Rectal smooth muscle tissue (tissue), 1 donor: ENCODE measurements around the gene SSPN.
"Not testable (repeated sequence)": the region's sequence is repeated elsewhere in the genome, so short reads cannot be mapped to it uniquely, and the experiment has no call there.

Experiments used
- H3K27ac ChIP-seq: one replicate; pipeline ENCODE4 v1.7.0; 2013; ENCODE audit warnings: low read depth, low read length, inconsistent platforms
- H3K27me3 ChIP-seq: one replicate; pipeline ENCODE4 v1.7.0; 2013; ENCODE audit warnings: low read length; ENCODE audit not compliant: control insufficient read depth, insufficient read depth
- H3K36me3 ChIP-seq: one replicate; pipeline ENCODE4 v1.7.0; 2013; ENCODE audit warnings: low read length; ENCODE audit not compliant: control insufficient read depth, insufficient read depth
- H3K4me1 ChIP-seq: one replicate; pipeline ENCODE4 v1.7.0; 2013; ENCODE audit warnings: low read length; ENCODE audit not compliant: control insufficient read depth, insufficient read depth
- H3K4me3 ChIP-seq: one replicate; pipeline ENCODE4 v1.7.0; 2013; ENCODE audit warnings: low read length
- H3K9ac ChIP-seq: one replicate; pipeline ENCODE4 v1.7.0; 2013; ENCODE audit warnings: low read length

Gene SSPN

DNA sequence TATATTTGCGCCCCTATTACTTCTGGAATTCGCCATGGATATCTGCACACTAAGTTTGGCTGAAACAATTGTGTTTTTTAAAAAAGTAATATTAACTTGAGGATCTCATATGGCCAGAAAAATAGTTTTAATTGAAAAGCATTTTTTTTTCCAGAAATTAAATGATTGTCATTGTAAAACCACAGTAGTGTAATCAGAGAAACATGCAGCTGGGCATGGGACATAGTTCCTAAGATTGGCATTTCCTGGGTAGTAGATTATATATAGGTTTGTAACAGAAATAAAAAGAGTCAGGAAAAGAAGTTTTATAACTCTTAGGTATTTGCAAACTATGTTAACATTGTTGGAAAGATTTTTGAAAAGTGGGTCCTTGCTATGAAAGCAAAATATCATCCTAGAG is 17.6 kb downstream of the SSPN start:
- Histone ChIP-seq H3K36me3 (no peaks in the 10 kb centered on the region), H3K4me1 (no peaks in the 10 kb centered on the region), H3K27me3 (no peaks in the 10 kb centered on the region), H3K9ac (no peak overlapping the region), H3K4me3 (no peak overlapping the region), H3K27ac (no peak overlapping the region)

GRCh38 chr12:26214121-26214520 is 18.7 kb downstream of the SSPN start:
- Histone ChIP-seq H3K27me3 (no peaks in the 10 kb centered on the region), H3K27ac (no peak overlapping the region), H3K4me1 (no peaks in the 10 kb centered on the region), H3K36me3 (no peaks in the 10 kb centered on the region), H3K9ac (no peak overlapping the region), H3K4me3 (no peak overlapping the region)

GRCh38 chr12:26219736-26220135 is 24.4 kb downstream of the SSPN start:
- no peak overlapping the region for H3K4me3 ChIP-seq
- no peaks in the 10 kb centered on the region for H3K4me1 ChIP-seq
- H3K36me3 ChIP-seq: no peaks in the 10 kb centered on the region
- no peaks in the 10 kb centered on the region for H3K27me3 ChIP-seq
- H3K9ac ChIP-seq: no peak overlapping the region
- no peak overlapping the region for H3K27ac ChIP-seq

- H3K9ac ChIP-seq: no peak overlapping the region
- no peaks in the 10 kb centered on the region for H3K27me3 ChIP-seq
- H3K27ac ChIP-seq: no peak overlapping the region
- H3K4me3 ChIP-seq: no peak overlapping the region
- H3K36me3 ChIP-seq: no peaks in the 10 kb centered on the region
- H3K4me1 ChIP-seq: no peaks in the 10 kb centered on the region
Measured at GRCh38 chr12:26224657-26225056, 29.3 kb downstream of the SSPN start.

DNA sequence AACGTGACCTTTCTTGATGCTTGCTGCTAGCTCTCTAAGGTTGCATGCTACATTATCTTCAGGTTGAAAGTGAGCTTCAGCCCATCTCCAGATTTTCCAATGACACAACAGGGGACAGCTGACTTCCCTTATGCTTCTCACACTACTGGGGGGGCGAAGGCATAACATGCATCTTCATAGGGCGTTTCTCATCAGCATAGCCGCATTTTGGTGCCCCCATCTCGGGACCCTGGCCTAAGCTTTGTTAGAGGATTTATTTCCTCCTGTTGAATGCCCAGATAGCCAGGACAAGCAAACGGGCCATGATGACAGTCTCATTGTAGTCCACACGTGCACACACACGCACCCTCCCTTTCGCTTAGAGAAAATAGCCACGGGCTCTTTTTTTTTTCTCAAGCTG is 30.7 kb downstream of the SSPN start:
- no peaks in the 10 kb centered on the region for H3K4me1 ChIP-seq
- H3K27me3 ChIP-seq: no peaks in the 10 kb centered on the region
- peak overlapping the region; percentile 79 for H3K27ac ChIP-seq
- H3K36me3 ChIP-seq: no peaks in the 10 kb centered on the region
- H3K4me3 ChIP-seq: peak overlapping the region; percentile 62
- H3K9ac ChIP-seq: no peak overlapping the region

DNA sequence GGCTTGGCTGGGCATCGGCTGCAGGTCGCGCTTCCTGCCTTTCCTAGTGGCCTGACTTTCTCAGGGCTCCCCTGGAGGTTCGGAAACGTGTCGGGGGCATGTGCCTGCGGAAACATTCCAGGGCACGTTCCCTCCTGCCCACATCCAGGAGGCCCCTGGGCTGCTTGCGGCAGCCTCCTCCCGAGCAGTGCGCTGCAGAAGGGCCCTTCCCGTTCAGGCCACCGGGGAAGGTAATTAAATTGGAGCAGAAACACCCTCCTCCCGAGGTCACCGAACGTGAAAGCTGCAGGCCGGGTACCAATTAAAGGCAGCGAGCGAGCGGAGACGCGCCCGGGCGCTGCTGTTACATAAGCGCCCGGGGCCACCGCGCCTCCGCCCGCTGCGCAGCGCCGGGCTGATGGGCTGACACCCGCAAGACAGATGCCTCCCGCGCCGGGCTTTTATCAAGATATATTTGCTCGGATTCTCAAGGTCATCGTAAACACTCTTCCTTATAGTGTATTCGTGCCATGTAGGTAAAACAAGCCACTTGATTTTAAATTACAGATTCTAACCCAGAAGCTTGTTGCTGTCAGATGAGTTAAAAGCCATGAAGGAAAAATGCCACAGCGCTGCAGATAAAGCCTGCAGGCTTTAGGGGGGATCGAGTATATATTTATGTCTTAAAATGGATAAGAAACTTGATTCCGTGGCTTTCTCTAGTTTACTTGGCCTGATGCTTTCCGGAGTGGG is 31.4 kb downstream of the SSPN start:
- Histone ChIP-seq H3K9ac (no peak overlapping the region), H3K4me3 (peak overlapping the region; percentile 62), H3K27ac (peak overlapping the region; percentile 79)

GRCh38 chr12:26227361-26227745 is 32.0 kb downstream of the SSPN start:
- H3K4me1 ChIP-seq: no peaks in the 10 kb centered on the region
- H3K36me3 ChIP-seq: no peaks in the 10 kb centered on the region
- peak overlapping the region; percentile 62 for H3K4me3 ChIP-seq
- peak overlapping the region; percentile 79 for H3K27ac ChIP-seq
- H3K9ac ChIP-seq: no peak overlapping the region
- H3K27me3 ChIP-seq: no peaks in the 10 kb centered on the region

More for the DNA sequence above, 31.4 kb downstream of the SSPN start:
- Histone ChIP-seq H3K4me1 (no peaks in the 10 kb centered on the region), H3K36me3 (no peaks in the 10 kb centered on the region), H3K27me3 (no peaks in the 10 kb centered on the region)

GRCh38 chr12:26229910-26230309 is 34.5 kb downstream of the SSPN start:
- Histone ChIP-seq H3K36me3 (no peaks in the 10 kb centered on the region), H3K4me1 (no peaks in the 10 kb centered on the region), H3K27ac (no peak overlapping the region)

DNA sequence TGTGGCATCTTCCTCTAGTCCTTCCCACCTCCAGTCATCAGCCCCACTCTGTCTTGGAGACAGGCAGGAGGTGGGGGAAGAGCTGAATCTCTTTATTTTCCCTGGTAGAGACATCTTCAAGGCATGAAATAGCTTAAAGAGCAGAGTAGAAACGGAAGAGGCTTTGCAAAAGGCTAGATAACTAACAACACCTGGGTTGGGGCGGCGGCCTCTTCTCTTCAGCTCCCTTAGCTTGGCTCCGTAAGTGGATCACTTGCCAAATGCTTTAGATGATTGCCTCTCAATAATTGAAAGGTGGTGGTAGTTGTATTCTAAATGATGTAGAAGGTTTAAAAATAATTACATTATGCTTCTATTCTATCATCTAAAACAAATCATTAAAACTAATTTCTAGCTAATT is 36.1 kb downstream of the SSPN start:
- Histone ChIP-seq H3K27me3 (no peaks in the 10 kb centered on the region), H3K27ac (no peak overlapping the region)

More at GRCh38 chr12:26229910-26230309, 34.5 kb downstream of the SSPN start:
- Histone ChIP-seq H3K9ac (no peak overlapping the region), H3K4me3 (no peak overlapping the region), H3K27me3 (no peaks in the 10 kb centered on the region)

DNA sequence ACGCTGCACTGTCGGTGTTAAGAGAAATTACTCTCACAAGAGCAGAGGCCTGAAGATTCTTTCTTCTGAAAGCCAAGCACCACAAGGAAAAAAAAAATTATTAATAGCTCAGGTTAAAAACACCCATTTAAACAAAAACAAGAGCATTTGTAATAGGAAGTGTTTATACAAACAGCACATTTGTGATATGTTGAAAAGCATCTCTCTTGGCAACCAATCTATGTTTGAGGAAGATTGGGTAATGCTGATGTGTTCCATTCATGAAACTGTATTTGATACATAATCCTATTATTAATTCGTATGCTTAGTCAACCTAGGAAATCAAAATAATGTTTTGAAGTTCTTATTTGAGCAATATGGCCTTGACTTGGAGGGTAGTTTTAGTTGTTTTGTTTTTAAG is 36.5 kb downstream of the SSPN start:
- H3K27ac ChIP-seq: no peak overlapping the region
- H3K27me3 ChIP-seq: no peaks in the 10 kb centered on the region
- no peak overlapping the region for H3K4me3 ChIP-seq
- H3K9ac ChIP-seq: no peak overlapping the region
- H3K36me3 ChIP-seq: no peaks in the 10 kb centered on the region
- no peaks in the 10 kb centered on the region for H3K4me1 ChIP-seq

More for the DNA sequence above, 36.1 kb downstream of the SSPN start:
- Histone ChIP-seq H3K4me3 (no peak overlapping the region), H3K36me3 (no peaks in the 10 kb centered on the region), H3K9ac (no peak overlapping the region), H3K4me1 (no peaks in the 10 kb centered on the region)

- Histone ChIP-seq H3K27me3 (no peaks in the 10 kb centered on the region), H3K27ac (peak overlapping the region; percentile 33), H3K36me3 (no peaks in the 10 kb centered on the region)
Measured at GRCh38 chr12:26233631-26234030, 38.3 kb downstream of the SSPN start.

DNA sequence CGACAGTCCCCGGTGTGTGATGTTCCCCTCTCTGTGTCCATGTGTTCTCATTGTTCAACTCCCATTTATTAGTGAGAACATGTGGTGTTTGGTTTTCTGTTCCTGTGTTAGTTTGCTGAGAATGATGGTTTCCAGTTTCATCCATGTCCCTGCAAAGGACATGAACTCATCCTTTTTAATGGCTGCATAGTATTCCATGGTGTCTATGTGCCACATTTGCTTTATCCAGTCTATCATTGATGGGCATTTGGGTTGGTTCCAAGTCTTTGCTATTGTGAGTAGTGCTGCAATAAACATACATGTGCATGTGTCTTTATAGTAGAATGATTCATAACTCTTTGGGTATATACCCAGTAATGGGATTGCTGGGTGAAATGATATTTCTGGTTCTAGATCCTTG is 40.1 kb downstream of the SSPN start:
- not testable (repeated sequence) for H3K36me3 ChIP-seq, H3K27ac ChIP-seq, H3K4me3 ChIP-seq, H3K27me3 ChIP-seq, H3K9ac ChIP-seq, H3K4me1 ChIP-seq

More at GRCh38 chr12:26233631-26234030, 38.3 kb downstream of the SSPN start:
- H3K4me3 ChIP-seq: no peak overlapping the region
- H3K9ac ChIP-seq: no peak overlapping the region
- H3K4me1 ChIP-seq: no peaks in the 10 kb centered on the region
